Endothelial cell of umbilical vein (primary cell): ENCODE results near the gene RNF187. TPM values are rescaled to one million over a fixed set of nuclear protein-coding genes. Genes with fewer than 3 reads are reported as not detected.
"Not testable (repeated sequence)": the region's sequence is repeated elsewhere in the genome, so short reads cannot be mapped to it uniquely, and the experiment has no call there.

Experiments used
- BruUV-seq: library from RNA; stranded (reverse); fragments of 400-500 nt; replicated peaks from 2 replicates; lab custom pipeline; 2021; lab: Mats Ljungman, UMichigan
- CTCF ChIA-PET: fragments of 300-600, 350-600 bp; sonication (Branson Sonifier 250); formaldehyde crosslinking; loops from one replicate; lab custom pipeline; 2021; ENCODE audit warnings: antibody characterized with exemption, inconsistent platforms; lab: Charles Lee
- POLR2A ChIA-PET: fragments of 300-600, 350-600 bp; sonication (Branson Sonifier 250); formaldehyde crosslinking; loops from one replicate; lab custom pipeline; 2021; ENCODE audit warnings: antibody characterized with exemption, inconsistent platforms; lab: Charles Lee
- DNase-seq: peaks from one replicate; pipeline ENCODE4 v3.0.0-alpha.2; 2011; ENCODE audit warnings: low read depth, low spot score
- FAIRE-seq: peaks from 2 replicates; lab custom pipeline; 2011; peaks lifted over from hg19 to GRCh38; lab: Jason Lieb, UNC
- H2AFZ ChIP-seq: 2 replicates; pipeline ENCODE4 v1.6.0; 2012; ENCODE audit warnings: low read depth, low read length, control low read depth, inconsistent platforms
- H3K27ac ChIP-seq: 2 replicates; pipeline ENCODE4 v1.5.1; 2011; ENCODE audit warnings: low read depth, mild to moderate bottlenecking, control low read depth, low read length, moderate library complexity; ENCODE audit not compliant: insufficient read depth
- H3K27me3 ChIP-seq, 2 experiments: 2 replicates each; pipeline versions ENCODE4 v1.6.0 to v1.6.1; 2011; ENCODE audit warnings: low read length in 2 of 2, mixed read lengths in 1 of 2; ENCODE audit not compliant: control insufficient read depth in 2 of 2, insufficient read depth in 2 of 2
- H3K36me3 ChIP-seq, 2 experiments: 2 replicates in 1 of 2; 3 replicates in 1 of 2; pipeline ENCODE4 v1.5.1; 2011; ENCODE audit warnings: low read length in 2 of 2, mild to moderate bottlenecking in 1 of 2, moderate library complexity in 1 of 2; ENCODE audit not compliant: control insufficient read depth in 2 of 2, insufficient read depth in 2 of 2; ENCODE audit errors: extremely low read depth in 1 of 2
- H3K4me1 ChIP-seq: 3 replicates; pipeline ENCODE4 v1.5.1; 2011; ENCODE audit warnings: mild to moderate bottlenecking, low read length; ENCODE audit not compliant: control insufficient read depth, insufficient read depth; ENCODE audit errors: extremely low read depth
- H3K4me2 ChIP-seq: 2 replicates; pipeline ENCODE4 v1.6.1; 2011; ENCODE audit warnings: low read length, control low read depth, mixed read lengths; ENCODE audit not compliant: insufficient read depth
- H3K4me3 ChIP-seq, 3 experiments: fragments of 200-600 bp in 1 of 3; sonication (generic), shearing (Covaris generic) in 1 of 3; replicated peaks in 1 of 3; 2 replicates each; pipeline ENCODE4 v1.5.1; 2011 to 2016; ENCODE audit warnings: control low read depth in 3 of 3, low read length in 3 of 3, mild to moderate bottlenecking in 2 of 3, inconsistent platforms in 1 of 3, low read depth in 1 of 3, moderate library complexity in 1 of 3; ENCODE audit not compliant: insufficient read depth in 1 of 3
- H3K79me2 ChIP-seq: 2 replicates; pipeline ENCODE4 v1.6.0; 2012; ENCODE audit warnings: low read length, inconsistent platforms; ENCODE audit not compliant: control insufficient read depth, insufficient read depth
- H3K9ac ChIP-seq: replicated peaks from 2 replicates; pipeline ENCODE3; 2011; ENCODE audit warnings: low read length, control low read depth; ENCODE audit not compliant: insufficient read depth; ENCODE audit errors: extremely low read depth
- H3K9me1 ChIP-seq: replicated peaks from 3 replicates; pipeline ENCODE4 v1.6.0; 2011; ENCODE audit warnings: mild to moderate bottlenecking, low read length; ENCODE audit not compliant: control insufficient read depth, insufficient read depth; ENCODE audit errors: extremely low read depth
- H3K9me3 ChIP-seq: replicated peaks from 2 replicates; pipeline ENCODE4 v1.5.1; 2012; ENCODE audit warnings: low read length, inconsistent platforms; ENCODE audit not compliant: control insufficient read depth, insufficient read depth
- H4K20me1 ChIP-seq: replicated peaks from 2 replicates; pipeline ENCODE3; 2011; ENCODE audit warnings: mild to moderate bottlenecking, low read length; ENCODE audit not compliant: control insufficient read depth, insufficient read depth; ENCODE audit errors: extremely low read depth
- CTCF ChIP-seq, 2 donors: IDR thresholded peaks; 1 replicate in 1 of 2; 2 replicates in 1 of 2; pipeline ENCODE4 v1.5.1; 2011; ENCODE audit warnings: low read length in 2 of 2, mild to moderate bottlenecking in 2 of 2, moderate library complexity in 2 of 2, control low read depth in 1 of 2, inconsistent platforms in 1 of 2, low read depth in 1 of 2; ENCODE audit not compliant: insufficient read depth in 1 of 2; ENCODE audit errors: extremely low read depth in 1 of 2
- EZH2 ChIP-seq: IDR thresholded peaks from 2 replicates; pipeline ENCODE4 v1.6.1; 2012; ENCODE audit warnings: borderline replicate concordance, low read depth, mild to moderate bottlenecking, moderate library complexity, low read length, inconsistent platforms; ENCODE audit not compliant: severe bottlenecking
- FOS ChIP-seq: IDR thresholded peaks from 2 replicates; pipeline ENCODE4 v1.6.1; 2011; ENCODE audit warnings: mild to moderate bottlenecking, low read length, moderate library complexity, borderline replicate concordance; ENCODE audit not compliant: insufficient read depth
- GATA2 ChIP-seq: IDR thresholded peaks from 2 replicates; pipeline ENCODE4 v1.7.0; 2011; ENCODE audit warnings: low read depth, mild to moderate bottlenecking, moderate library complexity, mixed read lengths, low read length; ENCODE audit not compliant: insufficient read length, insufficient read depth
- JUN ChIP-seq: IDR thresholded peaks from 2 replicates; pipeline ENCODE4 v1.6.1; 2011; ENCODE audit warnings: borderline replicate concordance, low read depth; ENCODE audit not compliant: insufficient read length, insufficient read depth
- MYC ChIP-seq: IDR thresholded peaks from one replicate; pipeline ENCODE4 v1.6.1; 2011; ENCODE audit warnings: mild to moderate bottlenecking, low read depth, low read length
- POLR2A ChIP-seq: IDR thresholded peaks from 2 replicates; pipeline ENCODE4 v1.6.1; 2012; ENCODE audit warnings: low read depth, mild to moderate bottlenecking, control low read depth, low read length
- POLR2AphosphoS5 ChIP-seq: IDR thresholded peaks from 2 replicates; pipeline ENCODE4 v1.6.1; 2012; ENCODE audit warnings: low read depth, mild to moderate bottlenecking, control low read depth, low read length, moderate library complexity; ENCODE audit not compliant: insufficient read depth
- dilution Hi-C: fragments of 300-500 bp; cut with MboI; formaldehyde crosslinking; loops from one replicate; pipeline ENCODE4 v1.15.0; 2019; ENCODE audit warnings: low sequenced_read_pairs; ENCODE audit not compliant: extremely low pct_ligation_motif_present
- intact Hi-C: fragments of 100-400 bp; cut with micrococcal nuclease; formaldehyde crosslinking; loops from one replicate; pipeline ENCODE4 v1.10.0; 2022
- polyA plus RNA-seq, 4 experiments: library from polyadenylated mRNA; depleted of rRNA in 3 of 4; stranded (reverse) in 3 of 4; unstranded in 1 of 4; fragments of >200 nt; gene quantifications; 2 replicates each; pipeline versions ENCODE4 v1.2.1 to v1.2.3, GENCODE V29; 2011 to 2012; ENCODE audit warnings: missing spikeins in 1 of 4
- total RNA-seq: library from RNA; stranded (reverse); gene quantifications from 2 replicates; pipeline ENCODE4 v1.2.3, GENCODE V29; 2021
- TF ChIP-seq, protein P1 (sequence below): IDR thresholded peaks from 2 replicates; pipeline ENCODE4 v1.6.1; 2011; ENCODE audit not compliant: insufficient read depth, insufficient read length

RNF187 gene
- total and polyA plus RNA-seq, 2 donors (not counting 3 experiments of a cell fraction or from before 2014, with no cell fraction given), result 48.0 to 86.4 TPM

DNA sequence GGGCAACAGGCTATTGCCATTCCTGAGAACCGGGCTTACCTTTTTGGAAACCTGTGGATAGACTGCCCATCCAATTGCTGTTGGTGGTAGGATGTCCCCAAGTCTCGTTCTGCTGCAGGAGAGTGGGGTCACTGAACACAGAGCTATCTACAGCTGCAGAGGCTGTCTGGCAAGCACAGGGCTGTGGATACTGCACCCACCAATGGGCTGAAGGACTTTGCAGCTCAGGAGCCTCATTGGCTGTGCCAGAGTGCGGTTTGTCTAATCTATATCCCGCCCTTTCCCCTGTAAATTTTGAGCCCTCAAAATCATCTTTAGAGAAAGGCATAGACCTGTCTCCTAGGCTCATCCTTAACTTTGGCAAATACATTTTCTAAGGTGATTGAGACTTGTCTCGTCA is 15.3 kb downstream of the RNF187 start:
- Histone ChIP-seq H3K9ac (no peak overlapping the region), H3K9me1 (no peaks in the 10 kb centered on the region), H3K9me3 (no peaks in the 10 kb centered on the region), H3K4me3 (no peak overlapping the region), H3K4me1 (no peaks in the 10 kb centered on the region), H3K36me3 (no peaks in the 10 kb centered on the region), H2AFZ (no peak overlapping the region), H4K20me1 (no peaks in the 10 kb centered on the region), H3K27ac (no peak overlapping the region), H3K27me3 (peaks cover 0 to 3% of the 10 kb centered on the region in 2 experiments), H3K79me2 (no peaks in the 10 kb centered on the region), H3K4me2 (no peak overlapping the region)
- BruUV-seq, result no TSS peak
- FAIRE-seq, result no peak
- CTCF ChIA-PET, result interaction anchor here (1.1 to 1.5 kb wide), 2 partner anchors 13 to 372 kb away, joined by 3 to 5 read pairs; no protein-coding TSS in a partner anchor
- intact Hi-C loops, result loop anchor here (5.0 kb wide), 2 partner anchors 115 to 370 kb away; no protein-coding TSS in a partner anchor
- no peak for DNase-seq
- TF ChIP-seq EZH2, result no peak
- TF ChIP-seq, protein P1, sequence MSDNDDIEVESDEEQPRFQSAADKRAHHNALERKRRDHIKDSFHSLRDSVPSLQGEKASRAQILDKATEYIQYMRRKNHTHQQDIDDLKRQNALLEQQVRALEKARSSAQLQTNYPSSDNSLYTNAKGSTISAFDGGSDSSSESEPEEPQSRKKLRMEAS, result no peak
- TF ChIP-seq POLR2AphosphoS5, result no peak
- TF ChIP-seq GATA2, result no peak
- no peak for TF ChIP-seq CTCF (IDR thresholded peaks at IDR 0.05; ENCODE audit: extremely low read depth in 1 of 2, insufficient read depth in 1 of 2, low read depth in 1 of 2, low read length in 2 of 2)
- no peak for TF ChIP-seq MYC
- TF ChIP-seq FOS, result no peak
- TF ChIP-seq JUN, result no peak
- no peak for TF ChIP-seq POLR2A
- dilution Hi-C loops, result no loop called here
- POLR2A ChIA-PET, result no interaction called here

GRCh38 chr1:228505944-228506343 is 18.8 kb downstream of the RNF187 start:
- H3K79me2 ChIP-seq, CTCF ChIA-PET, H3K27me3 ChIP-seq, H3K27ac ChIP-seq, POLR2A ChIA-PET, H3K4me2 ChIP-seq, H3K36me3 ChIP-seq, H3K4me3 ChIP-seq, H3K9me1 ChIP-seq, H4K20me1 ChIP-seq, FAIRE-seq, BruUV-seq, intact Hi-C loops, dilution Hi-C loops, H2AFZ ChIP-seq, H3K9ac ChIP-seq, DNase-seq, H3K4me1 ChIP-seq, H3K9me3 ChIP-seq: not testable (repeated sequence)
